Ectodermal cell (in vitro differentiated cells): ENCODE results near the gene RNF149.
"Not testable (repeated sequence)": the region's sequence is repeated elsewhere in the genome, so short reads cannot be mapped to it uniquely, and the experiment has no call there.

Experiments used
- H3K27ac ChIP-seq: 2 replicates; pipeline ENCODE4 v1.7.0; 2013; ENCODE audit warnings: mild to moderate bottlenecking, low read depth, low read length; ENCODE audit not compliant: insufficient read depth, poor library complexity, severe bottlenecking
- H3K27me3 ChIP-seq: 2 replicates; pipeline ENCODE4 v1.7.0; 2013; ENCODE audit warnings: mild to moderate bottlenecking, low read length; ENCODE audit not compliant: insufficient read depth, control insufficient read depth, poor library complexity, severe bottlenecking
- H3K36me3 ChIP-seq: one replicate; pipeline ENCODE4 v1.7.0; 2013; ENCODE audit warnings: low read length; ENCODE audit not compliant: control insufficient read depth, insufficient read depth
- H3K4me1 ChIP-seq: one replicate; pipeline ENCODE4 v1.7.0; 2013; ENCODE audit warnings: low read length; ENCODE audit not compliant: control insufficient read depth, insufficient read depth
- H3K4me3 ChIP-seq: 2 replicates; pipeline ENCODE4 v1.7.0; 2013; ENCODE audit warnings: low read depth, low read length, control low read depth; ENCODE audit not compliant: insufficient read depth
- H3K9me3 ChIP-seq: 2 replicates; pipeline ENCODE4 v1.7.0; 2013; ENCODE audit warnings: mild to moderate bottlenecking, low read length, moderate library complexity; ENCODE audit not compliant: control insufficient read depth
- WGBS, 2 experiments: methylation state at CpG; one replicate each; pipeline ENCODE4 v1.1.7; 2013; ENCODE audit warnings: missing lambda C conversion rate in 2 of 2; 5-methylcytosine and 5-hydroxymethylcytosine counted together

Gene RNF149

GRCh38 chr2:101262142-101262541 lies 46.4 kb downstream of the RNF149 start:
- H3K27me3 ChIP-seq = no peaks in the 10 kb centered on the region
- H3K9me3 ChIP-seq = no peaks in the 10 kb centered on the region
- peaks cover 15% of the 10 kb centered on the region for H3K36me3 ChIP-seq
- 93 to 99% methylated on average over 3 to 4 of the region's 4 CpGs for WGBS, 2 experiments
- H3K4me3 ChIP-seq = no peak overlapping the region
- no peaks in the 10 kb centered on the region for H3K4me1 ChIP-seq
- H3K27ac ChIP-seq = no peak overlapping the region

GRCh38 chr2:101258804-101259203 lies 49.7 kb downstream of the RNF149 start:
- 92% methylated on average over 8 of the region's 8 CpGs for WGBS, 2 experiments
- Histone ChIP-seq H3K36me3 (peaks cover 8% of the 10 kb centered on the region), H3K27ac (no peak overlapping the region), H3K4me3 (no peak overlapping the region), H3K27me3 (no peaks in the 10 kb centered on the region), H3K9me3 (no peaks in the 10 kb centered on the region), H3K4me1 (peaks cover 7% of the 10 kb centered on the region)

- Histone ChIP-seq H3K9me3 (no peaks in the 10 kb centered on the region), H3K27ac (no peak overlapping the region), H3K27me3 (no peaks in the 10 kb centered on the region), H3K4me3 (no peak overlapping the region), H3K4me1 (peaks cover 9% of the 10 kb centered on the region), H3K36me3 (peaks cover 8% of the 10 kb centered on the region)
- 89 to 95% methylated on average over 2 of the region's 2 CpGs for WGBS, 2 experiments
These were observed 52.2 kb downstream of the RNF149 start for GRCh38 chr2:101256316-101256715.

GRCh38 chr2:101255501-101255900 lies 53.0 kb downstream of the RNF149 start:
- Histone ChIP-seq H3K4me1 (peaks cover 9% of the 10 kb centered on the region), H3K36me3 (peaks cover 8% of the 10 kb centered on the region), H3K4me3 (no peak overlapping the region), H3K9me3 (no peaks in the 10 kb centered on the region), H3K27ac (no peak overlapping the region), H3K27me3 (no peaks in the 10 kb centered on the region)
- 90 to 92% methylated on average over 3 of the region's 3 CpGs for WGBS, 2 experiments

GRCh38 chr2:101253703-101254450 lies 54.6 kb downstream of the RNF149 start:
- Histone ChIP-seq H3K4me3 (peak overlapping the region; percentile 95), H3K36me3 (peaks cover 5% of the 10 kb centered on the region), H3K27ac (no peak overlapping the region), H3K27me3 (no peaks in the 10 kb centered on the region), H3K4me1 (peaks cover 9% of the 10 kb centered on the region), H3K9me3 (no peaks in the 10 kb centered on the region)
- WGBS, 2 experiments = 50 to 56% methylated on average over 17 of the region's 17 CpGs

- H3K9me3 ChIP-seq = no peaks in the 10 kb centered on the region
- 0 to 1% methylated on average over 64 to 65 of the region's 65 CpGs for WGBS, 2 experiments
- H3K36me3 ChIP-seq = no peaks in the 10 kb centered on the region
- peak overlapping the region; percentile 95 for H3K4me3 ChIP-seq
- H3K4me1 ChIP-seq = peaks cover 9% of the 10 kb centered on the region
- H3K27me3 ChIP-seq = no peaks in the 10 kb centered on the region
- H3K27ac ChIP-seq = peak overlapping the region; percentile 55
These were observed 55.3 kb downstream of the RNF149 start for GRCh38 chr2:101253013-101253702.

GRCh38 chr2:101252408-101253012 lies 56.0 kb downstream of the RNF149 start, which contains the start of gene CNOT11:
Gene CNOT11 (plus strand): TSS chr2:101252886. CDS start chr2:101252965, 79 bp downstream.
- H3K9me3 ChIP-seq = no peaks in the 10 kb centered on the region
- H3K36me3 ChIP-seq = no peaks in the 10 kb centered on the region
- no peaks in the 10 kb centered on the region for H3K27me3 ChIP-seq
- H3K4me3 ChIP-seq = peak within 1 kb of the TSS; percentile 95
- H3K4me1 ChIP-seq = peaks cover 9% of the 10 kb centered on the region
- peak within 1 kb of the TSS; percentile 71 for H3K27ac ChIP-seq
- WGBS, 2 experiments = 0% methylated on average over 58 to 63 of the region's 63 CpGs

- no peaks in the 10 kb centered on the region for H3K27me3 ChIP-seq
- H3K4me3 ChIP-seq = peak overlapping the region; percentile 95
- H3K27ac ChIP-seq = peak overlapping the region; percentile 71
- H3K9me3 ChIP-seq = no peaks in the 10 kb centered on the region
- H3K36me3 ChIP-seq = no peaks in the 10 kb centered on the region
- 11 to 13% methylated on average over 16 of the region's 16 CpGs for WGBS, 2 experiments
- peaks cover 9% of the 10 kb centered on the region for H3K4me1 ChIP-seq
These were observed 56.6 kb downstream of the RNF149 start for GRCh38 chr2:101251844-101252407.

- not testable (repeated sequence) for H3K4me3 ChIP-seq, H3K27me3 ChIP-seq
These were observed 57.2 kb downstream of the RNF149 start for GRCh38 chr2:101251246-101251781.

GRCh38 chr2:101249826-101250225 lies 58.7 kb downstream of the RNF149 start:
- Histone ChIP-seq H3K27me3 (no peaks in the 10 kb centered on the region), H3K4me1 (peaks cover 9% of the 10 kb centered on the region), H3K36me3 (no peaks in the 10 kb centered on the region), H3K4me3 (no peak overlapping the region), H3K9me3 (no peaks in the 10 kb centered on the region), H3K27ac (no peak overlapping the region)
- WGBS, 2 experiments = 63 to 67% methylated on average over 5 of the region's 5 CpGs

More at GRCh38 chr2:101251246-101251781, 57.2 kb downstream of the RNF149 start:
- H3K27ac ChIP-seq, H3K4me1 ChIP-seq, H3K9me3 ChIP-seq, H3K36me3 ChIP-seq: not testable (repeated sequence)
- 45 to 48% methylated on average over 10 of the region's 10 CpGs for WGBS, 2 experiments
